Muscle of arm (tissue), 12 donors: ENCODE results near the gene NRSN2. TPM values are rescaled to one million over a fixed set of nuclear protein-coding genes. Genes with fewer than 3 reads are reported as not detected.
"Not testable (repeated sequence)": the region's sequence is repeated elsewhere in the genome, so short reads cannot be mapped to it uniquely, and the experiment has no call there.

Experiments
- DNase-seq: peaks from one replicate; pipeline ENCODE4 v3.0.0-alpha.2; 2013
- polyA plus RNA-seq, 12 donors: library from polyadenylated mRNA; unstranded; fragments of 120-200 nt; gene quantifications; one replicate each; pipeline ENCODE4 v1.2.1, GENCODE V29; 2013; ENCODE audit not compliant: insufficient read length in 12 of 12

The NRSN2 gene
- polyA plus RNA-seq, 12 donors, result 20.7 to 30.9 (median 24.9) TPM; not detected in 1

DNA sequence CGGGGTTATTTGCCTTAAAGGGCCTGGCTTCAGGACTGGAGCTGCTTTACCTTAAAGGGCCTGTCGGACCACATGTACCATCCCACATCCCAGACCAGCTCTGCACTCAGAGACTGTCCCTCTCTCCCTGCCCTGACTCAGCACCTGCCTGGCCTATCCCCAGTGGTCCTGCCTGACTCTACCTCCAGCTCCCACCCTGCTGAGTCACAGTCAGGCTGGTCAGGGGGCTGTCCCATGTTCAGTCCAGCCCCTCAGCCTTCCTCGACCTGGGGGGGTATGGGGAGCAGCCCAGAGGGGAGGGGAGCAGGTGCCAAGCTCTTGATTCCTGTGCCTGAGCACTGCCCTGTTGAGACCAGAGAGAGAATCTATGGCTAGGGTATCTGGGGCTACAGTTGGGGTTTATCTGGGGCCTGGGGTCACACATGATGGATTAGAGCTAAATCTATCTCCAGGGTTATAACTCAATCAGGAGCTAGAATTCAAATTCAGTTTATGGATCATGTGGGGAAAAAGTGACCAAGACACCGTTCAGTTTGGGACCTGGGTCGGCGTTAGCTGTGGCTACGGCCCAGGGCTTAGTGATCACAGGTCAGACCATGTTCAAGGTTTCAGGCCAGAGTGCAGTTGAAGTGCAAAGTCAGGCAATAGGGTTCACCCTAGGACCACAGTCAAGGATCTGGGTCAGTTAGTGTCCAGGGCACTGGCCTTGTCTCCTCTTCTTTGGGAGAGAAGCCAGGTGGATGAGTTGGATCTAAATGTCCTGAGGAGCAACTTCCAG is 24.3 kb downstream of the NRSN2 start:
- no peak for DNase-seq

- peak; percentile 16 for DNase-seq
Observed at GRCh38 chr20:371755-372542, 25.0 kb downstream of the NRSN2 start.

DNA sequence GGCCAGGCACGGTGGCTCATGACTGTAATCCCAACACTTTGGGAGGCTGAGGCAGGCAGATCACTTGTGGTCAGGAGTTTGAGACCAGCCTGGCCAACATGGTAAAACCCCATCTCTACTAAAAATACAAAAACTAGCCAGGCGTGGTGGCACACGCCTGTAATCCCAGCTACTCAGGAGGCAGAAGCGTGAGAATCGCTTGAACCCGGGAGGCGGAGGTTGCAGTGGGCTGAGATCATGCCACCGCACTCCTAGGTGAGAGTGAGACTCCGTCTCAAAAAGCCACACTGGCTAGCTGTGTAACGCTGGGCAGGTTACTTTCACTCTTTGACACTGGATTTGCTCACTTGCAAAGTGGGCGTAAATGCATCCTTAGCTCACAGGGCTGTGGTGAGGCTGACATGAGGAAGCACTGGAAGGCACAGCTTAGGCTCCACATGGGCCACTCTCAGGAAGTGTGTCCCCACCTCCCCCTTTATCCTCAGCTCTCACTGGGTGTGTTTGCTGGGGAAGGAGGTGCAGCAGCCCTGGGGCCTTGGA is 25.7 kb downstream of the NRSN2 start:
- not testable (repeated sequence) for DNase-seq

- DNase-seq, result no peak
Observed at GRCh38 chr20:373171-373890, 26.4 kb downstream of the NRSN2 start.

- no peak for DNase-seq
Observed at GRCh38 chr20:375265-375889, 28.5 kb downstream of the NRSN2 start.

DNA sequence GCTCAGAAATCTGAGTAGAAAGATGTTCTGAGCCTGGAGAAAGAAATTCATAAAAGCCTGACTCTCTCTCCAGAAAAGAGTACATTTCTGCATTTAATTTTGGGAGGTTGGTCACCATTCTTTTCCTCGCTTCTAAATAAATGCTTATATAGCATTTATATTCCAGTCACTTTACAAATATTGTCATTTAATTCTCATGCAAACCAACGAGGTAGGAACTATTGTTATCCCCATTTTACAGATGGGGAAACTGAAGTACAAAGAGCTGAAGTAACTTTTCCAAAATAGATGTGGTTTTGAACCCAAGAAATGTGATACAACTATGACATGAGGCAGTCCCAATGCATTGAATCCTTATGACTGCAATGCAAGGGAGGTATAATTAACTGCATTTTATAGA is 29.2 kb downstream of the NRSN2 start:
- DNase-seq, result no peak

DNA sequence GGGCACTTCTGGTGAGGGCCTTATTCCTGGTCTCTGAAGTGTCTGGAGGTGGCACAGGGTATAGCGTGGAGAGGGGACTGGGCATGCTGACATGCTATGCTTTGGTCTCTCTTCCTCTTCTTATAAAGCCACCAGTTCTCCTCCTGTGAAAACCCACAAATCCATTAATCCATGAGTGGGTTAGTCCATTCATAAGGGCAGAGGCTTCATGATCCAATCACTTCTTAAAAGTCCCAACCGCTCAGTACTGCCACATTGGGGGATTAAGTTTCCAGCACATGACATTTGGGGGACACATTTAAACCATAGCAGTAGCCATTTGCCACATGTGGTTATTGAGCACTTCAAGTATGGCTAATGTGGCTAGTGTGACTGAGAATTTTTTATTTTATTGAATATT is 29.8 kb downstream of the NRSN2 start:
- DNase-seq, result no peak

- DNase-seq, result not testable (repeated sequence)
Observed at GRCh38 chr20:377578-377977, 30.7 kb downstream of the NRSN2 start.

GRCh38 chr20:378961-379336 is 32.0 kb downstream of the NRSN2 start:
- DNase-seq, result no peak

DNA sequence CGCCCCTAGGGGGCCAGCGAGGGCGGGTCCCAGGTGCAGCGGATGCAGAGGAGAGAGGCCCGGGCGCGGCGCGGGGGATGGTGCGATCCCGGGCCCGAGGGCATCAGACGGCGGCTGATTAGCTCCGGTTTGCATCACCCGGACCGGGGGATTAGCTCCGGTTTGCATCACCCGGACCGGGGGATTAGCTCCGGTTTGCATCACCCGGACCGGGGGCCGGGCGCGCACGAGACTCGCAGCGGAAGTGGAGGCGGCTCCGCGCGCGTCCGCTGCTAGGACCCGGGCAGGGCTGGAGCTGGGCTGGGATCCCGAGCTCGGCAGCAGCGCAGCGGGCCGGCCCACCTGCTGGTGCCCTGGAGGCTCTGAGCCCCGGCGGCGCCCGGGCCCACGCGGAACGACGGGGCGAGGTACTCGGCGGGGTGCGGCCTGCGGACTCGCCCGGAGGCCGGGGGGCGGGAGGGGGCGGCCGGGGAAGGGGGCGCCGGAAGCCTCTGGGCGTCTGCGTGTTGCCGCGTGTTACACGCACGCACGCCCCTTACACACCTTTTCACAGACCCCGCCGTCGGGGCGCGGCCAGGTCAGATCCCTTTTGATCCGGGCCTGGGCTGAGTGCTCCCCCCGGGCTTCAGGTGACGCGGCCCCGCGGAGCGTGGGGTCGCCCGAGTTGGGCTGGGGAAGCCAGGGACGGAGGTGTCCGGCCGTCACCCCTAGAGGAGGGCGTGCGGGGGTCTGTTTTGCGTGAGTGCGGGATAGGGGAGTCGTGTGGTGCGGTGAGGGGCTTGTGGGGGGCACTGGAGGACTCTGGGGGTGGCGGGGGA is 34.1 kb downstream of the NRSN2 start:
- peak; percentile 29 for DNase-seq

- peak; percentile 18 for DNase-seq
Observed at GRCh38 chr20:381581-382290, 34.8 kb downstream of the NRSN2 start.

DNA sequence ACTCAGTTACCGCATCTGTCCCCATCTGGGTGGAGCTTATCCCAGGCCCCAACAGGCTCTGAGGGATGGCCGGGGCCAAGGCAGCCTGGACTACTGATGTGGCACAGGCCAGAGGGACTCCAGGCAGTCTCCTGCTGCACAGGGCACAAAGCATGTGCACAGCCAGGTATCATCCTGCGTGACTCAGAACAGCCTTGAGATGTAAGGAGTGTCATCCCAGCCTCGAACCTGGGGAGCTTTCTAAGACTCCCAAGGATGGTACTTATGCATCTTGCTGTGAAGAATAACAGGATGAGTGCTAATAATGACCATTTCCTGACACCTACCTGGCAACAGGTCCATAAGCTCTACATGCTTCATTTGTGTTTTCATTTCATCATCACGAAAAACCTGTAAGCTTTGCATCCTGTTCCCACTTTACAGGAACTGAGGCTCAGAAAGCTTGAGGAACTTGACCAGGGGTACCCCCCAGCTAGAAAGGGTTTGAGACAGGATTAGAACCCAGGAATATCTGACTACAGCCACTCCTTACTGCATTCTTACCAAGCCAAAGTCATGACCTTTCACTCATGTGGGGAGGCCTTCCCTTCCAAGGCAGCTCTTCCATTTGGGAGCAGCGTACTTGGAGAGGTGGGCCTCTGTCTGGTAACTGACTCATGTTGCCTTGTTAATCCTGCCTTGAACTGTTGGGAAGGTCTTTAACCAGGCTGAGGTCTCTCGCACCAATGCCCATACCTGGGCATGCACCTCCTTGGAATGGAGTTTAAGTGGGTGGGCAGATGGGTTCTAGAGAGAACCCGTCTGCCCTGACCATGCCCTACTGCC is 35.6 kb downstream of the NRSN2 start:
- no peak for DNase-seq

DNA sequence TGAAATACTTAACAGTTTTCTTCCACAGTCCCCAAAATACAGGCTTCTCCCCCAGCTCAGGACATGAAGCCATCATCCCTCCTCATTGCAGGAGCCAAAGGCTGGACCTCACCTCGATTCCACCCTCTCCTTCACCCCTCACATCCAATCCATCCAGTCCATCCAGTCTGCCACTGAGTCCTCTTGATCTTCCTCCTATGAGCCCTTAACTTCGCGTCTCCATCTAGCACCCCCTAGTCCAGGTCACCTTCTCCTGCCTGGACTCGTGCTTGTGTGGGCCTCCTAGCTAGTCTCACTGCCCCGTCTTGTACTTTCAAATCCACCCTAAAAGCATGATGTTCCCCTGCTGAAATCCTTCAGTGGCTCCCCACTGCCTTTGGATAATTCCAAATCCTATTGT is 37.0 kb downstream of the NRSN2 start:
- DNase-seq, result no peak

DNA sequence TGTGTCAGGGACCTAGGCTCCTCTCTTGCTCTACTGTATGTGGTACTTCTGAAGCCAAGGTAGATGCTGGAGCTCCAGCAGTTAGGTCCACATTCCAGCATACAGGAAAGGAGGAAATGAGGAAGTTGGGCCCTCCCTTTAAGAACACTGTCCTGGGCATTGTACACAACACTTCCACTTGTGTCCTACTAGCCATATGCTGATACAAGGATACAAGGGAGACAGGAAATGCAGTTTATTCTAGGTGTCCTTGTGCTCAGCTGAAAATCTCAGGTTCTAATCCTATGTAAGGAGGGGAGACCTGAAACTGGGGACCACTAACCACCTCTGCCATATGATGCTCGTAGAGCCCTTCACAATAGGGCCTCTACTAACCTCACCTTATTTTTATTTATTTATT is 37.8 kb downstream of the NRSN2 start:
- no peak for DNase-seq

- DNase-seq, result no peak
Observed at GRCh38 chr20:385448-385847, 38.5 kb downstream of the NRSN2 start.

DNA sequence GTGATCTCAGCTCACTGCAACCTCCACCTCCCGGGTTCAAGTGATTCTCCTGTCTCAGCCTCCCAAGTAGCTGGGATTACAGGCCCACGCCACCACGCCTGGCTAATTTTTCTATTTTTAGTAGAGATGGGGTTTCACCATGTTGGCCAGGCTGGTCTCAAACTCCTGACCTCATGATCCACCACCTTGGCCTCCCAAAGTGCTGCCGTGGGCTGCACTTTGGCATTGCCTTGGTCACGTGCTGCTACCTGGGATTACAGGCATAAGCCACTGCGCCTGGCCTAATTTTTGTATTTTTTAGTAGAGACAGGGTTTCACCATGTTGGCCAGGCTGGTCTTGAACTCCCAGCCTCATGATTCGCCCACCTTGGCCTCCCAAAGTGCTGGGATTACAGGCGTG is 39.7 kb downstream of the NRSN2 start:
- not testable (repeated sequence) for DNase-seq

- DNase-seq, result no peak
Observed at GRCh38 chr20:387520-387919, 40.6 kb downstream of the NRSN2 start.

- DNase-seq, result no peak
Observed at GRCh38 chr20:388034-388994, 41.4 kb downstream of the NRSN2 start.
